A549 (cell line): ENCODE measurements around the gene SMIM36.

Experiments
- EHMT2 ChIP-seq: fragments of 200-600 bp; sonication (generic); IDR thresholded peaks from 2 replicates; pipeline ENCODE4 v1.6.1; 2016; ENCODE audit warnings: antibody characterized with exemption, low read depth, mild to moderate bottlenecking, moderate library complexity
- ESRRA ChIP-seq: fragments of 150-350 bp; IDR thresholded peaks from 2 replicates; pipeline ENCODE4 v1.6.1; 2014; ENCODE audit warnings: mild to moderate bottlenecking, low read length, borderline replicate concordance
- FOSL2 ChIP-seq, 2 experiments: fragments of 450-650 bp in 1 of 2; fragments of >200 bp in 1 of 2; sonication (Bioruptor Twin) in 1 of 2; formaldehyde crosslinking; IDR thresholded peaks; 2 replicates each; pipeline versions ENCODE4 v1.5.0 to v1.6.1; 2016 to 2020; ENCODE audit warnings: mild to moderate bottlenecking in 1 of 2, moderate library complexity in 1 of 2
- JUN ChIP-seq, 2 experiments: fragments of >200 bp; sonication (Bioruptor Twin); formaldehyde crosslinking; IDR thresholded peaks; 2 replicates in 1 of 2; 3 replicates in 1 of 2; pipeline ENCODE4 v1.6.1; 2016 to 2017
- POLR2A ChIP-seq: IDR thresholded peaks from 2 replicates; pipeline ENCODE4 v1.6.1; 2012; ENCODE audit warnings: mild to moderate bottlenecking, low read length
- RARB ChIP-seq: fragments of 250-450 bp; sonication (Bioruptor Pico); IDR thresholded peaks from 2 replicates; pipeline ENCODE4 v1.8.0; 2021; ENCODE audit warnings: mild to moderate bottlenecking, moderate library complexity
- TF ChIP-seq, protein P1 (sequence below): fragments of >200 bp; sonication (Bioruptor Twin); formaldehyde crosslinking; IDR thresholded peaks from 3 replicates; pipeline ENCODE4 v1.5.1; 2016
- TF ChIP-seq, protein P2 (sequence below): fragments of >200 bp; sonication (Bioruptor Twin); formaldehyde crosslinking; IDR thresholded peaks from 2 replicates; pipeline ENCODE4 v1.6.1; 2016
- TF ChIP-seq, protein P3 (sequence below): IDR thresholded peaks from 2 replicates; pipeline ENCODE4 v1.6.1; 2012

DNA sequence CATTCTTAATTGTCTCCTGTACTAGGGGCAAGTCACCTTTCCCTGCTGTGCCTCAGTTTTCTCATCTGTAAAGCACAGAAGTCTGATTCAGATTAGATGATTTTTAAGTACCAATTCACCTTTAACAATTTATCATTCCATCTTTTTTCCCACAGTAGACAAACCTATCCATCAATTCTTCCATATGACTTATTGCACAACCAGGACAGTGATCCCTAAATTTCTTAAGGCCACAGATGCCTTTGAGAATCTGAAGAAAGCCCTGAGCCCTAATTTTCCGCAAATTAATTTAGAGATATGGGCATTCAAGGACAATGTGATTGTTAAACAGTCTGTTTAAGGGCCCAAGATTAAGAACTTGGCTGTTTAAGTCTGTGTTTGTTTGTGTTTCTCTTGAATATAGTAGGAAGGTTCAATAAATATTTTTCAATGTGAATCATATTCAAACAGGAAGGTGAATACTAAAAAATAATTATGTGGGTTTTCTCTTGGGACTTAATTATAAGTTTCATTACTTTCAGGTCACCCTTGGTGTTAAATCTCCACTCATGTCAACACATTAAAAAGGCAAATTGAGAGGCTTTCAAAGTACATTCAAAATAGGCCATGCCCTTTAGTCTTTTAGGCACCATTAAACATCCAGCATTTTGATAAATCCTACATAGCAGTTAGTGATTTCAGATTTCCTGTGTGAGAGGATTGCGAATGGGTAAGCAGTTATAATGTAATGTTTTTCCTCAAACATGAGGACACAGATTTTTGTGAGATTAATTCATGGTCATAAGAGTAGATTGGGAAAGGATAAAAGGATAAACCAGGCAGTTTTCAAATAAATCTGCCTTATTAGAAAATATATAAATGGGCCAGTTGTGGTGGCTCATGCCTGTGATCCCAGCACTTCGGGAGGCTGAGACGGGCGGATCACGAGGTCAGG is 54.7 kb downstream of the SMIM36 start:
- TF ChIP-seq, protein P1, sequence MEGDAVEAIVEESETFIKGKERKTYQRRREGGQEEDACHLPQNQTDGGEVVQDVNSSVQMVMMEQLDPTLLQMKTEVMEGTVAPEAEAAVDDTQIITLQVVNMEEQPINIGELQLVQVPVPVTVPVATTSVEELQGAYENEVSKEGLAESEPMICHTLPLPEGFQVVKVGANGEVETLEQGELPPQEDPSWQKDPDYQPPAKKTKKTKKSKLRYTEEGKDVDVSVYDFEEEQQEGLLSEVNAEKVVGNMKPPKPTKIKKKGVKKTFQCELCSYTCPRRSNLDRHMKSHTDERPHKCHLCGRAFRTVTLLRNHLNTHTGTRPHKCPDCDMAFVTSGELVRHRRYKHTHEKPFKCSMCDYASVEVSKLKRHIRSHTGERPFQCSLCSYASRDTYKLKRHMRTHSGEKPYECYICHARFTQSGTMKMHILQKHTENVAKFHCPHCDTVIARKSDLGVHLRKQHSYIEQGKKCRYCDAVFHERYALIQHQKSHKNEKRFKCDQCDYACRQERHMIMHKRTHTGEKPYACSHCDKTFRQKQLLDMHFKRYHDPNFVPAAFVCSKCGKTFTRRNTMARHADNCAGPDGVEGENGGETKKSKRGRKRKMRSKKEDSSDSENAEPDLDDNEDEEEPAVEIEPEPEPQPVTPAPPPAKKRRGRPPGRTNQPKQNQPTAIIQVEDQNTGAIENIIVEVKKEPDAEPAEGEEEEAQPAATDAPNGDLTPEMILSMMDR, result no peak
- TF ChIP-seq EHMT2 (no peak), RARB (no peak), JUN (IDR thresholded peaks at IDR 0.05) (no peak), POLR2A (no peak), ESRRA (no peak), FOSL2 (IDR thresholded peaks at IDR 0.05) (no peak), FOSL2 (CRISPR knock-in tag; IDR thresholded peaks at IDR 0.05) (no peak)
- TF ChIP-seq, protein P2, sequence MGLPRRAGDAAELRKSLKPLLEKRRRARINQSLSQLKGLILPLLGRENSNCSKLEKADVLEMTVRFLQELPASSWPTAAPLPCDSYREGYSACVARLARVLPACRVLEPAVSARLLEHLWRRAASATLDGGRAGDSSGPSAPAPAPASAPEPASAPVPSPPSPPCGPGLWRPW, result no peak
- TF ChIP-seq, protein P3, sequence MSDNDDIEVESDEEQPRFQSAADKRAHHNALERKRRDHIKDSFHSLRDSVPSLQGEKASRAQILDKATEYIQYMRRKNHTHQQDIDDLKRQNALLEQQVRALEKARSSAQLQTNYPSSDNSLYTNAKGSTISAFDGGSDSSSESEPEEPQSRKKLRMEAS, result no peak
